SK-N-SH (cell line): ENCODE results near the gene MAB21L3. TPM values are rescaled to one million over a fixed set of nuclear protein-coding genes. Genes with fewer than 3 reads are reported as not detected.

Source experiments
- CTCF ChIA-PET: fragments of 300-600, 350-600 bp; formaldehyde crosslinking; extraction: SDS; loops from one replicate; lab custom pipeline; 2021; lab: Yijun Ruan, JAX
- POLR2A ChIA-PET: fragments of 350-600 bp; sonication (Branson Sonifier 250); formaldehyde crosslinking; extraction: SDS; loops from one replicate; lab custom pipeline; 2020; ENCODE audit warnings: antibody characterized with exemption, inconsistent platforms; lab: Yijun Ruan, JAX
- DNase-seq: peaks from one replicate; pipeline ENCODE4 v3.0.0; 2012
- H2AFZ ChIP-seq: fragments of 200-600 bp; sonication (generic); 2 replicates; pipeline ENCODE4 v1.8.1; 2016; ENCODE audit warnings: antibody characterized with exemption, mild to moderate bottlenecking, low read depth
- H3F3A ChIP-seq: fragments of 200-600 bp; sonication (generic); replicated peaks from 2 replicates; pipeline ENCODE3; 2016; ENCODE audit warnings: antibody characterized with exemption, mild to moderate bottlenecking; ENCODE audit not compliant: insufficient read depth
- H3K27ac ChIP-seq, 2 experiments: fragments of 200-500 bp in 1 of 2; fragments of 200-600 bp in 1 of 2; sonication (Bioruptor generic) in 1 of 2; sonication (generic), shearing (Covaris generic) in 1 of 2; 2 replicates each; pipeline versions ENCODE4 v1.5.1 to v1.6.1; 2014 to 2016; ENCODE audit warnings: low read depth in 2 of 2, inconsistent platforms in 1 of 2, low read length in 1 of 2, mild to moderate bottlenecking in 1 of 2, mixed read lengths in 1 of 2
- H3K27me3 ChIP-seq: fragments of 200-600 bp; sonication (generic), shearing (Covaris generic); 2 replicates; pipeline ENCODE4 v1.6.1; 2016; ENCODE audit warnings: mixed run types; ENCODE audit not compliant: insufficient read depth
- H3K36me3 ChIP-seq, 2 experiments: fragments of 200-500 bp in 1 of 2; fragments of 200-600 bp in 1 of 2; sonication (Bioruptor generic) in 1 of 2; sonication (generic) in 1 of 2; replicated peaks in 1 of 2; 2 replicates each; pipeline versions ENCODE3 to v1.5.1; 2014 to 2016; ENCODE audit warnings: low read length in 1 of 2, mild to moderate bottlenecking in 1 of 2; ENCODE audit not compliant: insufficient read depth in 2 of 2, control insufficient read depth in 1 of 2
- H3K4me1 ChIP-seq, 2 experiments: fragments of 200-500 bp in 1 of 2; fragments of 200-600 bp in 1 of 2; sonication (Bioruptor generic) in 1 of 2; sonication (generic), shearing (Covaris generic) in 1 of 2; 2 replicates each; pipeline versions ENCODE4 v1.5.1 to v1.6.1; 2014 to 2016; ENCODE audit warnings: low read depth in 1 of 2, low read length in 1 of 2, mixed run types in 1 of 2; ENCODE audit not compliant: insufficient read depth in 2 of 2, control insufficient read depth in 1 of 2
- H3K4me2 ChIP-seq: fragments of 200-600 bp; sonication (generic), shearing (Covaris generic); 2 replicates; pipeline ENCODE4 v1.6.1; 2017; ENCODE audit warnings: mixed run types
- H3K4me3 ChIP-seq, 2 experiments: fragments of 200-500 bp in 1 of 2; fragments of 200-600 bp in 1 of 2; sonication (Bioruptor generic) in 1 of 2; sonication (generic), shearing (Covaris generic) in 1 of 2; 2 replicates each; pipeline versions ENCODE4 v1.5.1 to v1.8.1; 2014 to 2016; ENCODE audit warnings: low read depth in 2 of 2, inconsistent platforms in 1 of 2, low read length in 1 of 2, mild to moderate bottlenecking in 1 of 2, mixed read lengths in 1 of 2, moderate library complexity in 1 of 2
- H3K79me2 ChIP-seq: fragments of 200-600 bp; sonication (generic); 2 replicates; pipeline ENCODE4 v1.8.1; 2017; ENCODE audit warnings: mild to moderate bottlenecking; ENCODE audit not compliant: insufficient read depth
- H3K9ac ChIP-seq: fragments of 200-600 bp; sonication (generic); 2 replicates; pipeline ENCODE4 v1.6.1; 2017; ENCODE audit warnings: mixed run types
- H3K9me2 ChIP-seq: fragments of 200-600 bp; sonication (generic); 2 replicates; pipeline ENCODE4 v1.6.1; 2017; ENCODE audit warnings: mixed run types
- H3K9me3 ChIP-seq: fragments of 200-600 bp; sonication (generic); 2 replicates; pipeline ENCODE4 v1.6.1; 2017; ENCODE audit warnings: mixed run types, mild to moderate bottlenecking, moderate library complexity
- H4K20me1 ChIP-seq: fragments of 200-600 bp; sonication (generic); 2 replicates; pipeline ENCODE4 v1.6.1; 2017; ENCODE audit warnings: mild to moderate bottlenecking, mixed run types; ENCODE audit not compliant: insufficient read depth
- EP300 ChIP-seq, 2 experiments: IDR thresholded peaks; 2 replicates each; pipeline versions ENCODE4 v1.4.0 to v1.6.1; 2012; ENCODE audit warnings: borderline replicate concordance in 1 of 2, low read depth in 1 of 2, low read length in 1 of 2
- FOXM1 ChIP-seq: IDR thresholded peaks from 2 replicates; pipeline ENCODE4 v1.4.0; 2012; ENCODE audit warnings: low read depth, mild to moderate bottlenecking
- GABPA ChIP-seq: IDR thresholded peaks from 2 replicates; pipeline ENCODE4 v1.4.0; 2012; ENCODE audit warnings: low read depth, mild to moderate bottlenecking
- MAX ChIP-seq: IDR thresholded peaks from 2 replicates; pipeline ENCODE4 v1.4.0; 2012; ENCODE audit warnings: low read depth
- REST ChIP-seq: IDR thresholded peaks from 2 replicates; pipeline ENCODE4 v1.6.1; 2012; ENCODE audit warnings: mild to moderate bottlenecking, low read depth, low read length, moderate library complexity
- RFX5 ChIP-seq: IDR thresholded peaks from 2 replicates; pipeline ENCODE4 v1.6.1; 2012; ENCODE audit warnings: mild to moderate bottlenecking, improper control_type of control experiment, low read length
- TCF12 ChIP-seq: IDR thresholded peaks from 2 replicates; pipeline ENCODE4 v1.4.0; 2012
- ZBTB33 ChIP-seq: IDR thresholded peaks from 2 replicates; pipeline ENCODE4 v1.4.0; 2012; ENCODE audit warnings: low read depth, borderline replicate concordance
- WGBS: methylation state at CpG from one replicate; pipeline ENCODE4 v1.1.6; 2017; ENCODE audit warnings: low lambda C conversion rate; 5-methylcytosine and 5-hydroxymethylcytosine counted together
- polyA plus RNA-seq, 3 experiments: library from polyadenylated mRNA; depleted of rRNA; stranded (reverse); fragments of >200 nt; gene quantifications; 2 replicates each; pipeline ENCODE4 v1.2.3, GENCODE V29; 2012

The MAB21L3 gene
- polyA plus RNA-seq (2012; rRNA removed) = not detected in 2 replicates
- polyA plus RNA-seq (2012; cell fraction: cytosol; rRNA removed) = not detected in 2 replicates
- not detected in 2 replicates for polyA plus RNA-seq (2012; cell fraction: nucleus; rRNA removed)

DNA sequence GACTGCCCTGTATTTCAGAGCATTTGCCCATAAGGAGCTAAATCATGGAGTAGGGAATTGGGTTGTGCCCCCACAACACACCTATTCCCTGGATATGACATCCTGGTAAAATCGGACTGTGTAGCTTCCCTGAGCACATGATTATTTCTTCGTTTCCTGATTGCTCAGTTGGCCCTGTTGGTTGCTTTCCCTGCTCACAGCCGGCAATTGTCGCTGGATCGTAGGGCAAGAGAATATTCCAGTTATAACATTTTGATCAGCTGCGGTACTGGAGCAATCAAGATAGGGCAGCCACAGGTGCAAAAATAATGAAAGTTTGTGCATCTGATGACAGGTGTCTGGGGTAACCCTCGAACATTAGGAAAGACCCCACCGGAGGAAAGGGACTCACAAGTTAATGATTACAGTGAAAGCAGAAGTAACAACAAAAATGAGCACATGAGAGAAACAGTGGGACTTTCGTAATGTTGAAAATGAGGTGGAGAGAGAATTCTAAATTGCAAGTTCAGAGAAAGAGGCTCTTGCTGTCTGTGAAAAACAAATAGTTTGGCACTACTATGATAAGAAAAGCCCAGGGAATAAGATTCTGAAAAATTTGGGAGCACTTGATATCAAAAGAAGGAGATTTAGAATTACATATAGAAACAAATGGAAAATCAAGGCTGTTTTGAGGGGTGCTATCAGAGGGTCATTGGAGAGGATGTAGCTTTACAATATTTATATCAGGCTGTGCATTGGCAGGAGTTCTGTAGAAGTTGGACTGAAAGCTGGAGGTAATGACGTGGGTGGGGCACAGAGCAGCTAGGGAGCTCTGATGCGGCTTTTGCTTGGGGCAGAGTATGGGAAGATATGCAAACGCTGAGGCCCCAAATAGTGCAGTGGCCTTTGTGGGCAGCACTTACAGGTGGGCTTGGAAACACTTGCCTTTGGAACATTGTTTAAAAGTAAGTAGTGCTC, at the start of gene MAB21L3:
MAB21L3 (plus strand) TSS at position 833 of the 957 bp plus-strand sequence. CDS start 1,217 bp downstream, outside the sequence.
- no peak within 1 kb of the TSS for H3K9ac ChIP-seq
- H3K9me2 ChIP-seq = no peaks in the 10 kb centered on the region
- H3K36me3 ChIP-seq = no peaks in the 10 kb centered on the region
- ChIA-PET POLR2A (no interaction called here), CTCF (interaction anchor here (0.9 to 3.5 kb wide), 5 partner anchors 17 to 375 kb away, joined by 3 to 17 read pairs (median 5); no protein-coding TSS in a partner anchor)
- no peak within 1 kb of the TSS for H3K4me2 ChIP-seq
- H3K4me3 ChIP-seq = no peak within 1 kb of the TSS
- no peaks in the 10 kb centered on the region for H4K20me1 ChIP-seq
- TF ChIP-seq REST (no peak), TCF12 (no peak), RFX5 (no peak), FOXM1 (no peak), EP300 (IDR thresholded peaks at IDR 0.05; ENCODE audit: borderline replicate concordance in 1 of 2, low read depth in 1 of 2, low read length in 1 of 2) (no peak), GABPA (no peak)
- no peaks in the 10 kb centered on the region for H3K79me2 ChIP-seq
- H2AFZ ChIP-seq = no peak within 1 kb of the TSS
- no peaks in the 10 kb centered on the region for H3K27me3 ChIP-seq
- no peaks in the 10 kb centered on the region for H3F3A ChIP-seq
- H3K27ac ChIP-seq = no peak within 1 kb of the TSS
- no peaks in the 10 kb centered on the region for H3K9me3 ChIP-seq
- DNase-seq = no peak
- peaks cover 6% of the 10 kb centered on the region in 2 experiments; a peak in 3 of 4 replicates for H3K4me1 ChIP-seq
- 68% methylated on average over 12 of the region's 12 CpGs for WGBS

GRCh38 chr1:116062201-116062600, 49.0 kb upstream of the MAB21L3 start:
- H3K4me1 ChIP-seq = no peaks in the 10 kb centered on the region
- H3K4me3 ChIP-seq = no peak overlapping the region
- H3K79me2 ChIP-seq = no peaks in the 10 kb centered on the region
- H2AFZ ChIP-seq = no peak overlapping the region
- POLR2A ChIA-PET = no interaction called here
- DNase-seq = no peak
- H3K27ac ChIP-seq = no peak overlapping the region
- no peak overlapping the region for H3K9ac ChIP-seq
- CTCF ChIA-PET = interaction anchor here (1.5 kb wide), 1 partner anchor 49 kb away, joined by 3 read pairs; the partner anchor contains the start of gene MAB21L3
- WGBS = 62% methylated on average over 1 of the region's 1 CpG
- no peaks in the 10 kb centered on the region for H3F3A ChIP-seq
- H3K4me2 ChIP-seq = no peak overlapping the region
- no peaks in the 10 kb centered on the region for H3K9me3 ChIP-seq
- no peaks in the 10 kb centered on the region for H4K20me1 ChIP-seq
- TF ChIP-seq ZBTB33 = no peak
- TF ChIP-seq MAX = no peak
- H3K9me2 ChIP-seq = no peaks in the 10 kb centered on the region
- H3K36me3 ChIP-seq = no peaks in the 10 kb centered on the region
- H3K27me3 ChIP-seq = no peaks in the 10 kb centered on the region
